Measurements from ENCODE around the gene NRIP1. TPM values are rescaled to one million over a fixed set of nuclear protein-coding genes. Genes with fewer than 3 reads are reported as not detected.

Gene NRIP1
- total RNA-seq, 1 donor from 2014 or later, result 19.3 TPM

DNA sequence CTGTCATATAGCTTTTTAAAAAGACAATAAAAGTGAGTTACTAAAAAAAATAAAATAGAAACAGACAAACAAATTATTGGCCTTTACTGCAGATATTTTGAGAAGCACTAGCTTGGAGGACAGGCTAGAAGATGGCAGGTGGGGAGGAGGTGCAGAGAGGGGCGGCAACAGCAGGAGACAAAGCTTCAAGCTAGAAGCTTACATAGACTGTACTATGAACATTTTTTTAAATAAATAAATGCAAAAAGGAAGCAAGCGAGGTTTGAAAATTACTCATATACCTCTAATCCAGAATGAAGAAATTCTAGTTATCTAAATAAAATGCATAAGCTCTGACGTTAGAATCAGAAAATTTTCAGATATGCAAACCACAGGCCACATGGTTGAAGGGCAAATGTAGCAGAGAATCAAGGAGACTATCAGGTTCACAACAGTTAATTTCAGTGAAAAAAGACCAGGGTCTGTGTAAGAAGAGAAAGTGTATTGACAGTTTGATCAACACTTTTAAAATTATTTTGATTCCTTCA, 54.9 kb downstream of the NRIP1 start:
- ATAC-seq (no peak), DNase-seq (ENCODE audit: low spot score) (no peak)

DNA sequence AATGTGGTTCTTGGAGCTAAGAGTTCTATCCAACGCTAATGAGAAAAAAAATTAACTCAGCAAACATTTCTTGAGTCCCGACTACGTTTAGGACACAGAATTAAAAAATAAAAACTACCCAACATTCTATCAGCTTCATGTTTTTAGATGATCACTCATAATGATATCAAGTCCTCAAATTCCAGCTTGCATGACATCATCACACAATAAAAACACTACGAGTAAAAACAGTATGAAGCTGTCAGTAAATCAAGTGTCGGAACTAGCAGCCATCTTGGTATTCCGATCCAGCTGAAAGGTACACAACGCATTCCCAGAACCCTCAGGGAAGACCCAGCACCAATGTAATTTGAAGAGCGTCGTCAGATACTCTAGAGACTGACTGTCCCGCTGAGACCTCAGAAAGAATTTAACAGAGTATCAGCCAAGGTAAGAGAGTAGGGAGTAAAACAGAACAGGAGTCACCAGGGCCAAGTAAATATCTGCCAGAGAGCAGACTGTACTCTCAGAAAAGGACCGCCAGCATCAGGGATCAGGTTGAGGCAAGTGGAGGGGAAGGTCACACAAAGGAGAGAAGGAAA, 57.0 kb downstream of the NRIP1 start:
- no peak for DNase-seq (ENCODE audit: low spot score)
- ATAC-seq, result no peak

DNA sequence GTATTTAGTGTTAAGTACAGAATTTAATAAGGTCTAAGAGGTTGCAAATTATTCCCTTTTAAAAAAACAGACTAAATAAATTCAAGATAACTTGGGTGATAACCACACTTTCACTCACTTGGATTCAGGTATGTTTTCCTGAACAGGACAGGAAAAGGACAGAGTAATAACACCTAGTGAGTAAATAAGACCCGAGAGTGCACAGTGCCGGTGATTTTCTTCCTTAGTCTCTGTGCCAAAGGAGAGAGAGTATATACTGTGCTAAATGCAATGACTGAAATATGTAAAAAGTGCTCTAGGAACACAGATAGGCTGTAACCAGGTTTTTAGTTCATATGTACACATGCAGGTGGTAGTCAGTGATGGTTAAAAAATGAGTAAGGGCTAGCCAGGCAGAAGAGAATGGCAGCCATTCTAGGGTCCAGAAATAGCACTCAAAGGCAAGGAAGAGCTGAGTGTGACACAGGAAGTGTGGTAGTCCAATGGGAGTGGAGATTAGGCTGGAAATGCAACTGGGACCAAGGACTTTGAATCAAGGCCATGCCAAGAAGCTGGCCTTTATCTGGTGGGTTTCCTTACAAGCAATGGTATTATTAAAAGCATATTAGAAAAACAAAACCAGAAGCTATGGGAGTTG, 58.1 kb downstream of the NRIP1 start:
- DNase-seq (ENCODE audit: low spot score) (no peak), ATAC-seq (peak; percentile 25)

DNA sequence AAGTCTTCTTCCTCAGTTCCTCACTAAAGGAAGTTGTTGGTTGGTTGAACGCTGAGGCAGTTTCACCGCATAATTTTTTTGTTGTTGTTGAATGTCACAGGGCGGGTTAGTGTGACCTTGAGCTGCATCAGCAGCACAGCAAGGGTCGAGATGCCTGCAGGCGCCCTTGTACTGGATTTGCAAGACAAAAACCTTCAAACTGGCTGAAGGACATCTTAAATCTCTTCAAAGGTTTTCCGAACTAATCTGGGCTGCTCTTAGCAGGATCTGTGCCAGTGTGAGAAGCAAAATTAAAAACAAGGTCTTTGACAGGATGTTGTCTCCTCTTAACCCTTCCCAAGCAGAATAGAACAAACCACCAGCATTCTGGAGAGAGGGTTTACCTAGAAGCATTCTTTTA, 59.4 kb downstream of the NRIP1 start:
- DNase-seq (ENCODE audit: low spot score), result no peak

DNA sequence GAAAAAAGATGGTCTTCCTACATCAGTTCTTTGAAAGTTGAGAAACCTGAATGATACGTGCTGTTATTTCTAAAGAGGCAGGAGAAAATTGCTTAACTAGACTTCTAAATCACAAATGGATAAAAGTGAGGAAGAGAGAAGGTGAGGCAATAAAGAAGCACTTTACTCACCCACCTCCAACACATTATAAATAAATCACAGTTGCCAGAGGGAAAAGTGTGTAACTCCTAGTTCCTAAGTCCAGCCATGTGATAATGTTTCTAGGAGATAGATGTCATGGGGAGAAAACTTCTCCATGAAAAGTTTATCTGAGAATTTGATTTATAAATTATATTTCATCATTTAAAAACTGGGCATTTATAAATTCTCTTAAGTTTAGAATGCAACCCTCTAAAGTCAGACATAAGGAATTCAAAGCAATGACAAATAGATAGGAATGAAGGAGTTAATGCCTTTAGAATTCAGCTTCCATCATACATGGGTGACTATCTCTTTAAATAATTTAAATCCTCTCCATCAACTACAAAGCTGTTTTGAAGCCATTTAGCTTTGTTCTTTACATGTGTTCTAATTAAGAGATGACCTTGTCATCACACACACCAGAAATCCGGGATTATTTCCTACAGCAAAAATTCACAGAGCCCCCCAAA, 60.0 kb downstream of the NRIP1 start:
- no peak for ATAC-seq
- no peak for DNase-seq (ENCODE audit: low spot score)

More for the DNA sequence above, 59.4 kb downstream of the NRIP1 start:
- ATAC-seq, result peak; percentile 7

DNA sequence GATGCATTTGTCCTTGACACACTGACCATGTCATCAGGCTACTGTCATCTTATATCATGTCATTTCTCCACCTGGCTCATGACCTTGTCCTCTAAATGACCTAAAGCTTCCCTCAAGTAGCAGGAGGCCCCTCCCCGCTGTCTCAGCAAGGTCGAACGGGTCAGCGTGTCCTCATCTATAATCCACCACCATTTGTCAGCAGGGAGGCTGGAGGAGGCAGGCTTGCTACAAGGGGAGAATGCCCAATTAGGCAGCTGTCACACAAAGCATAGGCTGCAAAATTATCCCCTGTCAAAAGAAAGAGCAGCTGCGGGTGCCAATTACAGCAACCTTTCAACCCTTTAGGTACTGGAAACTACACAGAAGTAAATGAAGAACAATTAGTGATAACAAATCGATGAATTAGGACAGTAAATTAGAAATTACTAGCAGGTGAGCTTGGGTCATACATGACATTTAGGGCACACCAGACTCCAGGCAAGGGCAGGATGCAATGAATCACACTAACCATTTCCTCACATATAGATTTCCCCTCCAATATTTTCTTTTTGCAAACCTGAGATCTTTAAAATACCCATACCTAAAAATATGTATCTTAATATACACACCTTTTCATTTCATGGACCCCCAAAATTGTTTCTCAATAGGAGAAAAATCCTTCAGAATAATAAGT, 61.2 kb downstream of the NRIP1 start:
- ATAC-seq, result no peak
- no peak for DNase-seq (ENCODE audit: low spot score)

DNA sequence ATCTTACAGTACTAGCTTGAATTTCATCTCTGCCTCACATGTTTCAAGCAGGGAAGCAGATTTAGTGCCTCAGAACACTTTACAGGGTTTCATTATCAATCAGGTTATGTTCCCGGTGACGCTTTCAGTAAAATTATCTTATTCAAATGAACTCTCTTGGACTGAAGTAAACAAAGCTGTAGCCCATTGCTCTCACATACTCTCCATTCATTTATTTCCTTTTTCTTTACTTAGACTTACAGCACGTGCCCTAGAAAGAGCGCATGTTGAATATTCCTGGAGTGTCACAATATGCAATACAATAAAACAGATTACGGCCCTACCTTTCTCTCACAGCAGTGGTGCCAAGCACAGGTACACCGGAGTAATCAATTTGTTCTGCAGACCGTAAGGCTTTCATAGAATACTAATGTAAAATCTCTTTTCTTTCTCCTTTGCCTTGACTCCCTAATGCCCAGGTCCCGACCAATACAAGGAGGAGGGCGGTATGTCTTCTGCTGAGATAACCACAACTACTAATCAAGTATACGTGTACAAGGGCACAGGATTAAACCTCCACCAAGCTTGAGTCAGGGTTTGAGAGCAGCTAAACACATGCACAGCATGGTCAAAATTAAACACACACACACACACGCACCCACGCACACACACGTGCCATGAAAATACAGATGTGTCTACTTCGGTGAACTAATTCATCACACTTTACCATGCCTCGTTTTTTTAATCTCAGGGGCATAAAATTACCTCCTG, 62.8 kb downstream of the NRIP1 start:
- peak; percentile 47 for ATAC-seq
- no peak for DNase-seq (ENCODE audit: low spot score)

DNA sequence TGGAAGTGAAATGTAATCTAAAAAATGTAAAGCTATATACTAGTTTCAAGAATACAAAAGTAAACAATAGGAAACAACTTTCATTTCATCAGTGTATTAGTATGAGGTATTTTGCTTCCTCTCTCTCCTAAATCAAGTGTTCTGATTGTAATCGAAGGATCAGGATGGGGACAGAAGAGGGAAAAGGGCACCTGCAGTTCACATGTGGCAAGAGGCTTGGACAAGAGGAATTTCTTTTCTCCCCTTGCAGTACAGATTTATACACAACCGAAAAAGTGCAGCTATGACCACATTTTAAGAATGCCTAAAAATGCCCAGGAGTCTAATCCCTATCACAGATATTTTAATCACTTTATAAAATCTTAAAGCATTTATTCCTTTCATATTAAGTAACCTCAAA, 63.7 kb downstream of the NRIP1 start:
- DNase-seq (ENCODE audit: low spot score), result no peak
- ATAC-seq, result peak; percentile 50

DNA sequence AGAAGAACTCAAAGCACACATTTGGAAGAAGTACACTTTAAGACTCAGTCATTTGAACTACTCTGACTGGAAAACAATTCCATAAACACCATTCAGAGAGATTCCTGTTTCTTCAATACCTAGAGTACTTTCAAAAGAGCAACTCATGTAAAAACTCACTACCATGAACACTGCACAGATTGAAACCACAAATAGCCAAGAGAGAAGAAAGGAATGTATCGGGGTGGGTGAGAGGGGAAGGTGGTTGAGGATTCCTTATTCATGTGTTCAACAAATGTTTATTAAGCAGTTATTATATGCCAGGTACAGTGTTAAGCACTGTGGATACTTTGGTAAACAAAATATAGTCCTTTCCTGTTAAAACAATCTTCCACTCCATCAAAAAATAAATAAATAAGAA, 64.7 kb downstream of the NRIP1 start:
- ATAC-seq (no peak), DNase-seq (ENCODE audit: low spot score) (no peak)

DNA sequence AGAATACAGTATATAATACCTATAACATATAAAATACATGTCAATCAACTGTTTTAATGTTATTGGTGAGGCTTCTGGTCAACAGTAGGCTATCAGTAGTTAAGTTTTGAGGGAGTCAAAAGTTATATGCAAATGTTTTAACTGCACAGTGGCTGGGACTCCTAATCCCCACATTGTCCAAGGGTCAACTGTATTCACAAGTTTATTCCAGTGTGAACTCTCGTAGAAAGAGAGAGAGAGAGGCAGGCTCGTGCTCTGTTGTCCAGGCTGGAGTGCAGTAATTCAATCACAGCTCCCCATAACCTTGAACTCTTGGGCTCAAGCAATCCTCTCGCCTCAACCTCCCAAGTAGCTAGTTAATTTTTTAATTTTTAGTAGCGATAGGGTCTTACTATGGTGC, 66.0 kb downstream of the NRIP1 start:
- ATAC-seq, result peak; percentile 29
- no peak for DNase-seq (ENCODE audit: low spot score)

DNA sequence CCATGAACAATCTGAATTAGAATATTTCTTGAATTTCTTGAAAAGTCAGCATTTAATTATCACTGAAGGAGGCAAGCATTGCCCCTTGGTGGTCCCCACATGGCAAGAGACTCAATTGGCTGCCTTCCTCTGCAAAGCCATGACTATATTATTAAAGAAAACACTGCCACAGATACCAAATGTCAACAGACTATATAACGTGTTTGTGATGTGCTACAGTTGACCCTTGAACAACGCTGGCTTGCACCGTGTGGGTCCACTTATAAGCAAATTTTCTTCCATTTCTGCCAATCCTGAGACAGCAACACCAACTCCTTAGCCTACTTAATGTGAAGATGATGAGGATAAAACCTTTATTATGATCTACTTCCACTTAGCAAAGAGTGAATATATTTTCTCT, 66.5 kb downstream of the NRIP1 start:
- ATAC-seq (no peak), DNase-seq (ENCODE audit: low spot score) (no peak)

DNA sequence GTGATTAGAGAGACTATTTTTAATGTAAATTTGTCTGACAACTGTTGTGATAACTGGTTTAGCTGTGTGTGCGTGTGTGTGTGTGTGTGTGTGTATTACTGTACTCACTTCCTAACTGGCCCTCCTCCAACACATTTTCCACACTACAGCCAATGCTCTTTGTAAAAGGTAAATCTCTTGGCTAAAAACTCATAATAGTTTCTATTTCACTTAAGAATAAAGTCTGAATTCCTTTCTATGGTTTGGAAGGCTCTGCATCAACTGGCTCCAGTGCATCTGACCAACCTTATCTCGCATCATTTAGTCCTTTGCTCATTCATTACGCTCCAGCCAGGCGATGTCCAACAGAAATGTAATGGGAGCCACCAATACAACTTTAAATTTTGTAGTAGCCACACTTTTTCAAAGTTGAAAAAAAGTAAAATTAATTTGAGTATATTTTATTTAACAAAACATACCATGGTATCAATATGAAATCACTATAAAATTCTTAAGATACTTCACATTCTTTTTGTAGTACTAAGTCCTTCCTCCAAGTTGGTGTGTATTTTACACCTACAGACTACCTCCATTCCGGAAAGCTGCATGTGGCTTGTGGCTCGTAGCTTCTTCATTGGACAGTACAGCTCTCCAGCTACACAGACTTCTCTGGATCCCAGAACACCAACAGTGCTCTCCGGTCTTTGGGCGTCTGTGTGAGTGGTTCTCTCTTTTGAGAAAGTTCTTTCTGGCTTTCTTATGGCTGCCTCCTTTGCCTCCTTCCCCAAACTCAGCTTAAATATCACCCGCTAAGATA, 68.9 kb downstream of the NRIP1 start:
- ATAC-seq, result peak; percentile 43
- no peak for DNase-seq (ENCODE audit: low spot score)

DNA sequence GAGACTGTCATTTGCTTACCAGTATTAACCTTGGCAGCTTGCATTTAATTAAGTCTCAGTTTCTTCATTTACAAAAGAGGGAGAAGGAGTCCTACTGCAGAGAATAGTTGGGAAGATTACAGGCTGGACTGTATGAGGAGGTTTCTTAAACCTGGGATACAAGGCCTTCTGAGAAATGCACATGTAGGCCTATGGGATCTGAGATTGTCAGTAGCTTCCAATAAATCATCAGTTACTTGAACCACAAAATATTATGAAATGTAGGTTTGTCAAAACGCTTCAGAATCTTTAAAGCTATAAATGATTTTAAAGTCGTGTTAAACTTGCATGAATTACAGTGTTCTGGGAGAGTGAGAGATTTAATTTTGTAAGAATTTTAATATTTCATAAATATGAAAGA, 69.6 kb downstream of the NRIP1 start:
- DNase-seq (ENCODE audit: low spot score), result no peak

DNA sequence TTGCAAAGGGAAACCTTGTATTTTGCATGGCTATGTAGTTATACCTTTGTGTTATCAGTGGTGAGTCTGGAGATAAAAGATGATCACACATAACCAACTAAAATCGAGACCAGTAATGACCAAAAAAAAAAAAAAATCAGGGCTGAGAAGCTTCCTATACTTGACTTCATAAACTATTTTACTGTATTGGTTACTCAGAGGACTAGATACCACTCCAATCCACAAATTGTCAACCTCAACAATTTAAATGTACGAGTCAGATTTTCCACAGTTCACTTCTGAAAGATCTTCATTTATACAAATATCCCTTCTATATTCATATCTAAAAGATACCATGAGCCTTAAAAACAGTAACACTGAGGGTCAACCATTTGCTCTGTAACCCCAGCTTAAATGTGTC, 71.7 kb downstream of the NRIP1 start:
- ATAC-seq (no peak), DNase-seq (ENCODE audit: low spot score) (no peak)

More for the DNA sequence above, 69.6 kb downstream of the NRIP1 start:
- no peak for ATAC-seq

DNA sequence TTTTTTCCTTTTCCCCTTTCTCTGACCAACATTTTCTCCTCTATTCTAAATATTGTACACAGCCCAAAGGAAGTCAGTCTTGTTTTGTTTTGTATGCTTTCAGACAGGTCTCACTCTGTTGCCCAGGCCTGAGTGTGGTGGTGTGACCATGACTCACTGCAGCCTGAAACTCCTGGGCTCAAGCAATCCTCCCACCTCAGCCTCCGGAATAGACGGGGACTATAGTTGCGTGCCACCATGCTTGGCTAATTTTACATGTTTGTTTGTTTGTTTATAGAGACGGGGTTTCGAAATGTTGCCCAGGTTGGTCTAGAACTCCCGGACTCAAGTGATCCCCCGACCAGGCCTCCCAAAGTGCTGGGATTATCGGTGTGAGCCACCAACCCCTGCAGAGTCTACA, 72.8 kb downstream of the NRIP1 start:
- ATAC-seq, result no peak
- DNase-seq (ENCODE audit: low spot score), result no peak

DNA sequence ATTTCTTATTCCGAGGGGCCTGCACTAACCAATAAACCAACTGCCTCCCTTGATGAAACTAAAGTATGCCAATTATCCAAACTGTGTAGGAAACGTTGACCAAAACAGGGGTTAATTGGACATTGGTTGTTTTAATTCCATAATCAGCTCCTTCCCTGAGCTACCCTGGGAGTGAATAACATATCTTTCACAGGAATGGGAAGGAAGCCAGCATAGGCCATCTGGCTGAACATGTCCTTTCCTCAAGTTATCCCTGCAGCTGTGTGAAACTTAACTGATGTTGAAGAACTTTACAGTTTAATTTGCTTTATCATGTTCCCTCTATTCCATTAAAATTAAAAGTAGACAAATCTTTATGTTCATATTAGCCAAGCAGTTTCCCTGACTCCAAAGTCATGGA, 75.4 kb downstream of the NRIP1 start:
- ATAC-seq (peak; percentile 14), DNase-seq (ENCODE audit: low spot score) (no peak)

DNA sequence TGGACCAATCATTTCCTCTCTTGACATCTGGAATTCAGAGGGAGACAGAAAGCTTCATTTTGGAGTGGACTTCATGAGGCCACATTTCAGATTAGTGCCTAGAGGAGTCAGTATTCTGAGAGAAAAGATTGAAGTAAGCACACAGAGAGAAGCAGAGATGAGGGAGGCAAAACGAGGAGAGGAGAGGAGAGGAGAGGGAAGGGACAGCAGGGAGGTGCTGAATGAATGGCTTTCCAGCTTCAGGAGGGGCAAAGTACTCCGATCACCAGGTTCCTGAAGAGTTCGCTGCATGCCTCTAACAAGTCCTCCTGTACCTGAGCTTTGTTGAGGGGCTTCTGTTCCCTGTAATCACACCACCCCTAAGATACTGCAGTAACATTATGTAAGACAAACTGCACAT, 76.0 kb downstream of the NRIP1 start:
- ATAC-seq (peak; percentile 38), DNase-seq (ENCODE audit: low spot score) (no peak)

DNA sequence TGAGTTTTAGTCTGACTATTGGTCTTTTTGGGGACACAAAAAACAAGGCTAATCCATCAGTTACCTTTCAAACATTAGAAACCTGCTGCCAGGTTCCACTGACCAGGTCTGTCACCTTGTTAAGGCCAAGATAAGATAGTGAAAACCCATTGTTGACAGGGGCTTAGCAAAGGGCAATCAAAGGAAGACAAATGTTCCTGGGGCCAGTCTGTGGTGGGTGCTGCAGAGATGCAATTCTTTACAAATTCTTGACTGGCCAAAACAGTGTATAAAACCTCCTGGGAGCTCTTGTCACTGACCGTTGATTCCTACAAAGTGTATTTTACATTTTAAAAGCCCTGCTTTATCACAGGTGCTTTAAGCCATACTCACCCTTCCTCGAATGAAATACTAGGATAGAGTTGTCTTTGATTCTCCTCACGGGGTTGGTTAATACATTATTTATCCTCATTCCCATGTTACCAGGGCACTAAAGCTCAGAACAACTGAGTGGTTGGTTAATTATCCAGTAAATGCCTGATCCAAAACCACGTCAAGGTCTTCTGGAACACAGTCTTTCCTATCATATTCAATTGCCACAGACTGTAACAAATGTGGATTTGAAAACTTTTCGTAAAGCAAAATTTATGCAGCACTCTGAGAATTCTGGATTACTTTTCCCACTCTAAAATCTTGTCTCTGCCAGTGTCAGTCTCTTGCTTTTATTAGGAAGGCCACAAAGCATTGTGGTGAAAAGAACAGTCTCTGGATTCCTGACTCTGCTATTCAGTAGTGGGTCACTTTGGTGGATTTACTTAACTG, 77.2 kb downstream of the NRIP1 start:
- no peak for ATAC-seq

DNA sequence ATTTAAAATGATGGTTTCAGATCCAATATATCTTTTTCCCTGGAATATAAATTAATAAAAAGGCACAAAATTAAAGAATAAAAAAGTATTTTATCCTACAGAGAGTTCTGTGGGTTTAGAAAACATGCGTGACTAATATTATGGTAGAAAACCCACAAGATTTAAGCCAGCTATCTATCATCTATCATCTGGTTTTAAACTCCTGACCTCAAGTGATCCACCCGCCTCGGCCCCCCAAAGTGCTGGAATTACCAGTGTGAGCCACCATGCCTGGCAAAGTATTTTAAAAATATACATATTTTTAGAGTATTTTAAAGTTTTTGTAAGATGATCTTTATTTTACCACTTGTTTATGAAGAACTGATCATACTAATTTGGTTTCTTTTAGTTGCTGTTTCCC, 79.5 kb downstream of the NRIP1 start:
- ATAC-seq (no peak), DNase-seq (ENCODE audit: low spot score) (no peak)

More for the DNA sequence above, 77.2 kb downstream of the NRIP1 start:
- DNase-seq (ENCODE audit: low spot score), result no peak

All from left lobe of liver (tissue), 2 donors.